ENCODE measurements around the gene ASB7. TPM values are rescaled to one million over a fixed set of nuclear protein-coding genes. Genes with fewer than 3 reads are reported as not detected.

Gene ASB7
- total RNA-seq, 4 donors from 2014 or later: 10.2 to 14.8 (median 11.9) TPM

- H3K4me1 ChIP-seq: peaks cover 0 to 24% (median 3%) of the 10 kb centered on the region in 3 donors
- ATAC-seq: peak; percentile 77
- H3K36me3 ChIP-seq: no peaks in the 10 kb centered on the region
- no peaks in the 10 kb centered on the region for H3K9me3 ChIP-seq
- H3K4me3 ChIP-seq: no peak overlapping the region
- peak overlapping the region; percentile 11 to 85 (median 75) for H3K27ac ChIP-seq
- H3K27me3 ChIP-seq: peaks cover 27% of the 10 kb centered on the region
- 31% methylated on average over 6 to 11 of the region's 11 CpGs for WGBS, 2 donors (ENCODE audit: low coverage in 1 of 2)
- TF ChIP-seq POLR2AphosphoS5 (IDR thresholded peaks at IDR 0.05): peak; percentile 41
- TF ChIP-seq CTCF (IDR thresholded peaks at IDR 0.05): no peak
Observed at GRCh38 chr15:100687582-100688141, 85.3 kb downstream of the ASB7 start.

- peak overlapping the region in 3 of 4 donors; percentile 74 to 85 (median 76) for H3K27ac ChIP-seq
- peaks cover 27% of the 10 kb centered on the region for H3K27me3 ChIP-seq
- no peak overlapping the region for H3K4me3 ChIP-seq
- no peaks in the 10 kb centered on the region for H3K9me3 ChIP-seq
- ATAC-seq: no peak
- 69% methylated on average over 5 of the region's 13 CpGs; no CpG with 5 or more reads in 1 of the 2 donors for WGBS, 2 donors (ENCODE audit: low coverage in 1 of 2)
- H3K4me1 ChIP-seq: peaks cover 0 to 24% (median 3%) of the 10 kb centered on the region in 3 donors
- H3K36me3 ChIP-seq: no peaks in the 10 kb centered on the region
- no peak for TF ChIP-seq POLR2AphosphoS5 (IDR thresholded peaks at IDR 0.05)
- no peak for TF ChIP-seq EP300 (IDR thresholded peaks at IDR 0.05)
- TF ChIP-seq CTCF (IDR thresholded peaks at IDR 0.05): no peak
- TF ChIP-seq POLR2A (IDR thresholded peaks at IDR 0.05): no peak
Observed at GRCh38 chr15:100688549-100689120, 86.2 kb downstream of the ASB7 start.

GRCh38 chr15:100689131-100689899 is 86.9 kb downstream of the ASB7 start:
- TF ChIP-seq EP300 (IDR thresholded peaks at IDR 0.05) (no peak), CTCF (IDR thresholded peaks at IDR 0.05) (no peak), POLR2A (IDR thresholded peaks at IDR 0.05) (no peak), POLR2AphosphoS5 (IDR thresholded peaks at IDR 0.05) (no peak)
- no peak for ATAC-seq
- Histone ChIP-seq H3K9me3 (no peaks in the 10 kb centered on the region), H3K27me3 (peaks cover 27% of the 10 kb centered on the region), H3K4me3 (no peak overlapping the region), H3K36me3 (no peaks in the 10 kb centered on the region), H3K27ac (peak overlapping the region in 2 of 4 donors; percentile 76 to 85), H3K4me1 (peaks cover 0 to 24% (median 3%) of the 10 kb centered on the region in 3 donors)
- 92 to 100% methylated on average over 1 to 9 of the region's 11 CpGs for WGBS, 2 donors (ENCODE audit: low coverage in 1 of 2)

GRCh38 chr15:100690032-100690794 is 87.8 kb downstream of the ASB7 start:
- 83% methylated on average over 5 to 18 of the region's 18 CpGs for WGBS, 2 donors (ENCODE audit: low coverage in 1 of 2)
- TF ChIP-seq CTCF (IDR thresholded peaks at IDR 0.05) (no peak), POLR2AphosphoS5 (IDR thresholded peaks at IDR 0.05) (no peak), EP300 (IDR thresholded peaks at IDR 0.05) (no peak), POLR2A (IDR thresholded peaks at IDR 0.05) (no peak)
- no peak overlapping the region for H3K27ac ChIP-seq
- peaks cover 0 to 24% (median 3%) of the 10 kb centered on the region in 3 donors for H3K4me1 ChIP-seq
- H3K27me3 ChIP-seq: peaks cover 23% of the 10 kb centered on the region
- H3K36me3 ChIP-seq: no peaks in the 10 kb centered on the region
- H3K4me3 ChIP-seq: no peak overlapping the region
- H3K9me3 ChIP-seq: no peaks in the 10 kb centered on the region
- ATAC-seq: no peak
